GM12878 (cell line): ENCODE results near the gene GREM1. TPM values are rescaled to one million over a fixed set of nuclear protein-coding genes. Genes with fewer than 3 reads are reported as not detected.

ENCODE experiments used
- ATAC-seq: fragments of 200-7000 bp; cut with Tn5 transposase; 3 replicates; pipeline ENCODE4 v1.9.1; 2020; ENCODE audit warnings: mild to moderate bottlenecking, moderate library complexity
- BruUV-seq: library from RNA; stranded (reverse); fragments of 400-500 nt; replicated peaks from 2 replicates; lab custom pipeline; 2021; lab: Mats Ljungman, UMichigan
- CTCF ChIA-PET: fragments of 300-600 bp; sonication (Branson Sonifier 250); formaldehyde crosslinking; extraction: SDS; loops from one replicate; lab custom pipeline; 2021; ENCODE audit warnings: inconsistent platforms; lab: Yijun Ruan, JAX
- POLR2A ChIA-PET: fragments of 350-600 bp; formaldehyde crosslinking; extraction: SDS; loops from one replicate; lab custom pipeline; 2021; ENCODE audit warnings: inconsistent platforms; lab: Charles Lee
- RAD21 ChIA-PET: fragments of 300-600 bp; sonication (Branson Sonifier 250); formaldehyde crosslinking; loops from one replicate; lab custom pipeline; 2023; ENCODE audit warnings: antibody characterized with exemption; ENCODE audit not compliant: unreplicated experiment; lab: Charles Lee
- SMC1A ChIA-PET: fragments of 300-600 bp; sonication (Branson Sonifier 250); formaldehyde crosslinking; loops from one replicate; lab custom pipeline; 2023; ENCODE audit not compliant: unreplicated experiment, uncharacterized antibody; lab: Charles Lee
- DNase-seq: peaks from one replicate; pipeline ENCODE4 v3.0.0-alpha.2; 2011; ENCODE audit warnings: low read depth, low spot score
- FAIRE-seq: peaks from 3 replicates; lab custom pipeline; 2011; peaks lifted over from hg19 to GRCh38; lab: Jason Lieb, UNC
- H2AFZ ChIP-seq: 2 replicates; pipeline ENCODE4 v1.6.0; 2011; ENCODE audit warnings: low read depth, low read length, control low read depth; ENCODE audit not compliant: control insufficient read depth
- H3K27ac ChIP-seq: 2 replicates; pipeline ENCODE4 v1.5.1; 2011; ENCODE audit warnings: control low read depth; ENCODE audit not compliant: control insufficient read depth, insufficient read depth
- H3K27me3 ChIP-seq, 2 experiments: replicated peaks in 1 of 2; 2 replicates each; pipeline versions ENCODE4 v1.6.0 to v1.6.1; 2011; ENCODE audit warnings: low read length in 1 of 2; ENCODE audit not compliant: control insufficient read depth in 2 of 2, insufficient read depth in 2 of 2
- H3K36me3 ChIP-seq, 2 experiments: 2 replicates each; pipeline ENCODE4 v1.5.1; 2011; ENCODE audit warnings: low read length in 1 of 2; ENCODE audit not compliant: control insufficient read depth in 2 of 2, insufficient read depth in 2 of 2
- H3K4me1 ChIP-seq: 2 replicates; pipeline ENCODE4 v1.6.1; 2011; ENCODE audit warnings: mild to moderate bottlenecking, low read length, moderate library complexity, mixed read lengths; ENCODE audit not compliant: control insufficient read depth, insufficient read depth
- H3K4me2 ChIP-seq: 2 replicates; pipeline ENCODE4 v1.6.0; 2011; ENCODE audit warnings: control low read depth; ENCODE audit not compliant: control insufficient read depth, insufficient read depth
- H3K4me3 ChIP-seq: fragments of 200-600 bp; sonication (generic); 2 replicates; pipeline ENCODE4 v1.5.1; 2016
- H3K79me2 ChIP-seq: 2 replicates; pipeline ENCODE4 v1.6.0; 2011; ENCODE audit warnings: low read length; ENCODE audit not compliant: control insufficient read depth, insufficient read depth
- H3K9ac ChIP-seq: 2 replicates; pipeline ENCODE4 v1.8.0; 2011; ENCODE audit warnings: low read length, control low read depth, mixed read lengths; ENCODE audit not compliant: control insufficient read depth, insufficient read depth
- H3K9me3 ChIP-seq: replicated peaks from 3 replicates; pipeline ENCODE4 v1.5.1; 2011; ENCODE audit warnings: mild to moderate bottlenecking, low read length; ENCODE audit not compliant: control insufficient read depth, insufficient read depth
- H4K20me1 ChIP-seq: 2 replicates; pipeline ENCODE4 v1.6.0; 2011; ENCODE audit not compliant: control insufficient read depth, insufficient read depth
- CBX5 ChIP-seq: sonication (generic); IDR thresholded peaks from 2 replicates; pipeline ENCODE4 v1.6.1; 2016; ENCODE audit warnings: low read depth, moderate library complexity, mild to moderate bottlenecking, inconsistent platforms
- CHD1 ChIP-seq: IDR thresholded peaks from 2 replicates; pipeline ENCODE4 v1.6.1; 2012; ENCODE audit warnings: low read depth, low read length, improper control_type of control experiment
- CTCF ChIP-seq, 3 experiments: IDR thresholded peaks in 2 of 3; conservative IDR thresholded peaks in 1 of 3; 2 replicates each; pipeline ENCODE4 v1.5.1; 2011; ENCODE audit warnings: low read depth in 3 of 3, low read length in 3 of 3, mild to moderate bottlenecking in 3 of 3, control low read depth in 2 of 3, moderate library complexity in 2 of 3, inconsistent platforms in 1 of 3, mixed read lengths in 1 of 3; ENCODE audit not compliant: control insufficient read depth in 2 of 3, insufficient read depth in 1 of 3; ENCODE audit errors: extremely low read depth in 1 of 3
- HDAC2 ChIP-seq: fragments of 200-600 bp; sonication (generic); IDR thresholded peaks from 2 replicates; pipeline ENCODE4 v1.6.1; 2017
- HDAC6 ChIP-seq: fragments of 200-600 bp; sonication (generic); IDR thresholded peaks from one replicate; pipeline ENCODE4 v1.8.0; 2017; ENCODE audit warnings: antibody characterized with exemption; ENCODE audit not compliant: unreplicated experiment
- JUND ChIP-seq: IDR thresholded peaks from 2 replicates; pipeline ENCODE4 v1.6.1; 2012; ENCODE audit warnings: low read depth, mild to moderate bottlenecking, low read length, improper control_type of control experiment, moderate library complexity
- KLF5 ChIP-seq: fragments of 450-650 bp; IDR thresholded peaks from 2 replicates; pipeline ENCODE4 v1.6.1; 2014; ENCODE audit warnings: mild to moderate bottlenecking; ENCODE audit not compliant: partially characterized antibody
- LARP7 ChIP-seq: fragments of 450-650 bp; IDR thresholded peaks from 2 replicates; pipeline ENCODE4 v1.6.1; 2017; ENCODE audit warnings: mild to moderate bottlenecking
- MEF2B ChIP-seq: fragments of 450-650 bp; IDR thresholded peaks from 2 replicates; pipeline ENCODE4 v1.6.1; 2018; ENCODE audit warnings: mild to moderate bottlenecking, moderate library complexity; ENCODE audit not compliant: partially characterized antibody, poor library complexity, severe bottlenecking
- RFX5 ChIP-seq: IDR thresholded peaks from 2 replicates; pipeline ENCODE4 v1.6.1; 2011; ENCODE audit warnings: low read depth, low read length, improper control_type of control experiment
- SIN3A ChIP-seq: IDR thresholded peaks from 2 replicates; pipeline ENCODE4 v1.6.1; 2012; ENCODE audit warnings: low read depth, low read length, improper control_type of control experiment
- SMAD1 ChIP-seq: fragments of 450-650 bp; IDR thresholded peaks from 2 replicates; pipeline ENCODE4 v1.6.1; 2018; ENCODE audit warnings: mild to moderate bottlenecking, low read depth; ENCODE audit not compliant: partially characterized antibody
- WGBS: methylation state at CpG from one replicate; pipeline ENCODE4 v1.1.6; 2016; ENCODE audit warnings: low lambda C conversion rate; ENCODE audit not compliant: insufficient replicate concordance, insufficient coverage; ENCODE audit errors: missing lambda C conversion rate; 5-methylcytosine and 5-hydroxymethylcytosine counted together
- in situ Hi-C: fragments of 300-500 bp; cut with MboI; formaldehyde crosslinking; loops from 9 replicates; pipeline ENCODE4 v1.14.3; 2018; ENCODE audit warnings: mixed read lengths
- intact Hi-C: fragments of 100-400 bp; cut with micrococcal nuclease; formaldehyde crosslinking; loops from one replicate; pipeline ENCODE4 v1.14.2; 2022; ENCODE audit not compliant: unreplicated experiment
- polyA plus RNA-seq, 11 experiments: library from polyadenylated mRNA; depleted of rRNA in 4 of 11; unstranded in 6 of 11; stranded (reverse) in 5 of 11; fragments of >200 nt; fragmentation: Nextera tagmentation in 4 of 11; fragmentation: Illumina TruSeq in 1 of 11; extraction: Ambion mirVana in 4 of 11; extraction: Trizol in 1 of 11; gene quantifications; 1 replicate in 1 of 11; 2 replicates in 10 of 11; pipeline versions ENCODE4 v1.2.1 to v1.2.3, GENCODE V29; 2011 to 2016; ENCODE audit warnings: inconsistent platforms in 2 of 11, missing spikeins in 2 of 11, low read depth in 1 of 11
- total RNA-seq, 4 experiments: library from RNA; depleted of rRNA in 3 of 4; stranded (reverse); fragments of >200 nt in 3 of 4; fragmentation: Illumina TruSeq in 1 of 4; extraction: Trizol in 1 of 4; gene quantifications; 2 replicates each; pipeline versions ENCODE4 v1.2.1 to v1.2.3, GENCODE V29; 2013 to 2021
- TF ChIP-seq, protein P1 (sequence below): fragments of 450-650 bp; IDR thresholded peaks from 2 replicates; pipeline ENCODE4 v1.6.1; 2016; ENCODE audit warnings: mild to moderate bottlenecking
- TF ChIP-seq, protein P2 (sequence below): fragments of 150-350 bp; IDR thresholded peaks from 2 replicates; pipeline ENCODE4 v1.6.1; 2014; ENCODE audit warnings: mild to moderate bottlenecking, low read depth, low read length

GREM1 gene
- total and polyA plus RNA-seq, 10 of the 15 experiments (the other 5 are each of a cell fraction or from before 2014, with no cell fraction given) = 0.08 to 0.36 (median 0.08) TPM; not detected in 7

DNA sequence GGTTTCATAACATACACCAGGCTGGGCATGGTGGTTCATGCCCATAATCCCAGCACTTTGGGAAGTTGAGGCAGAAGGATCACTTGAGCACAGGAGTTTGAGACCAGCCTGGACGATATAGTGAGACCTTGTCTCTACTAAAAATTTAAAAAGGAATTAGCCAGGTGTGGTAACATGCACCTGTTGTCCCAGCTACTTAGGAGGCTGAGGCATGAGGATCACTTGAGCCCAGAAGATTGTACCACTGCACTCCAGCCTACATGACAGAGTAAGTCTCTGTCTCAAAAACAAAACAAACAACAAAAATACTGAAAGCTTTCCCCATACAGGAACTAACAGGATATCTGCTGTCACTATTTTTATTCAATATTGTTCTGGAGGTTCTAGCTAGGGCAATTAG lies 20.9 kb downstream of the GREM1 start:
- no peak for FAIRE-seq
- Histone ChIP-seq H3K4me1 (no peaks in the 10 kb centered on the region), H2AFZ (no peak overlapping the region), H3K9ac (no peak overlapping the region), H3K27me3 (peaks cover 0 to 1% of the 10 kb centered on the region in 2 experiments; a peak in 1 of 4 replicates), H3K79me2 (no peaks in the 10 kb centered on the region), H3K4me2 (no peak overlapping the region), H3K9me3 (no peaks in the 10 kb centered on the region), H4K20me1 (no peaks in the 10 kb centered on the region), H3K36me3 (no peaks in the 10 kb centered on the region), H3K4me3 (no peak overlapping the region), H3K27ac (no peak overlapping the region)
- WGBS = 23% methylated on average over 1 of the region's 1 CpG
- TF ChIP-seq, protein P1, sequence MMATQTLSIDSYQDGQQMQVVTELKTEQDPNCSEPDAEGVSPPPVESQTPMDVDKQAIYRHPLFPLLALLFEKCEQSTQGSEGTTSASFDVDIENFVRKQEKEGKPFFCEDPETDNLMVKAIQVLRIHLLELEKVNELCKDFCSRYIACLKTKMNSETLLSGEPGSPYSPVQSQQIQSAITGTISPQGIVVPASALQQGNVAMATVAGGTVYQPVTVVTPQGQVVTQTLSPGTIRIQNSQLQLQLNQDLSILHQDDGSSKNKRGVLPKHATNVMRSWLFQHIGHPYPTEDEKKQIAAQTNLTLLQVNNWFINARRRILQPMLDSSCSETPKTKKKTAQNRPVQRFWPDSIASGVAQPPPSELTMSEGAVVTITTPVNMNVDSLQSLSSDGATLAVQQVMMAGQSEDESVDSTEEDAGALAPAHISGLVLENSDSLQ = no peak
- no peak for TF ChIP-seq HDAC6
- TF ChIP-seq HDAC2 = no peak
- no peak for TF ChIP-seq SMAD1
- TF ChIP-seq MEF2B = no peak
- no peak for TF ChIP-seq RFX5
- TF ChIP-seq SIN3A = no peak
- no peak for TF ChIP-seq KLF5
- TF ChIP-seq CHD1 = no peak
- TF ChIP-seq CTCF (IDR thresholded peaks at IDR 0.05 in 2 of 3, conservative IDR thresholded peaks at IDR 0.05 in 1 of 3; ENCODE audit: control insufficient read depth in 2 of 3, extremely low read depth in 1 of 3, insufficient read depth in 1 of 3, low read depth in 3 of 3, low read length in 3 of 3) = no peak
- TF ChIP-seq, protein P2, sequence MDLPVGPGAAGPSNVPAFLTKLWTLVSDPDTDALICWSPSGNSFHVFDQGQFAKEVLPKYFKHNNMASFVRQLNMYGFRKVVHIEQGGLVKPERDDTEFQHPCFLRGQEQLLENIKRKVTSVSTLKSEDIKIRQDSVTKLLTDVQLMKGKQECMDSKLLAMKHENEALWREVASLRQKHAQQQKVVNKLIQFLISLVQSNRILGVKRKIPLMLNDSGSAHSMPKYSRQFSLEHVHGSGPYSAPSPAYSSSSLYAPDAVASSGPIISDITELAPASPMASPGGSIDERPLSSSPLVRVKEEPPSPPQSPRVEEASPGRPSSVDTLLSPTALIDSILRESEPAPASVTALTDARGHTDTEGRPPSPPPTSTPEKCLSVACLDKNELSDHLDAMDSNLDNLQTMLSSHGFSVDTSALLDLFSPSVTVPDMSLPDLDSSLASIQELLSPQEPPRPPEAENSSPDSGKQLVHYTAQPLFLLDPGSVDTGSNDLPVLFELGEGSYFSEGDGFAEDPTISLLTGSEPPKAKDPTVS = no peak
- TF ChIP-seq JUND = no peak
- no peak for TF ChIP-seq LARP7
- no peak for TF ChIP-seq CBX5
- no peak for ATAC-seq
- intact Hi-C loops (no loop called here), in situ Hi-C loops (no loop called here)
- no peak for DNase-seq
- RAD21 ChIA-PET = no interaction called here
- POLR2A ChIA-PET = no interaction called here
- CTCF ChIA-PET = no interaction called here
- SMC1A ChIA-PET = no interaction called here
- BruUV-seq = no TSS peak
